IPS-18c (cell line): Measurements from ENCODE around the gene SCYGR3.
"Not testable (repeated sequence)": the region's sequence is repeated elsewhere in the genome, so short reads cannot be mapped to it uniquely, and the experiment has no call there.

Experiments used
- H3K4me3 ChIP-seq: 2 replicates; pipeline ENCODE4 v1.7.0; 2013; ENCODE audit warnings: low read depth, mild to moderate bottlenecking, low read length, moderate library complexity; ENCODE audit not compliant: insufficient read depth
- H3K9me3 ChIP-seq: one replicate; pipeline ENCODE4 v1.6.1; 2013; ENCODE audit warnings: mild to moderate bottlenecking, low read length, moderate library complexity; ENCODE audit not compliant: control insufficient read depth, insufficient read depth

SCYGR3 gene

GRCh38 chr2:227617316-227618230, 2.9 kb upstream of the SCYGR3 start, which contains the start of gene SCYGR4:
Gene SCYGR4 (plus strand): TSS chr2:227617498. CDS start chr2:227617498, 0 bp downstream.
- Histone ChIP-seq H3K4me3 (no peak within 1 kb of the TSS), H3K9me3 (peaks cover 4% of the 10 kb centered on the region)

GRCh38 chr2:227616631-227617030, 2.0 kb upstream of the SCYGR3 start:
- no peak overlapping the region for H3K4me3 ChIP-seq
- H3K9me3 ChIP-seq: no peaks in the 10 kb centered on the region

- no peak overlapping the region for H3K4me3 ChIP-seq
- H3K9me3 ChIP-seq: no peaks in the 10 kb centered on the region
Measured at GRCh38 chr2:227615906-227616305, 1.3 kb upstream of the SCYGR3 start.

- Histone ChIP-seq H3K4me3 (no peak overlapping the region), H3K9me3 (no peaks in the 10 kb centered on the region)
Measured at GRCh38 chr2:227615181-227615580, 541 bp upstream of the SCYGR3 start.

- no peaks in the 10 kb centered on the region for H3K9me3 ChIP-seq
- no peak overlapping the region for H3K4me3 ChIP-seq
Measured at GRCh38 chr2:227614246-227614645, 394 bp downstream of the SCYGR3 start.

GRCh38 chr2:227613272-227613660, 1.4 kb downstream of the SCYGR3 start:
- no peaks in the 10 kb centered on the region for H3K9me3 ChIP-seq
- H3K4me3 ChIP-seq: no peak overlapping the region

GRCh38 chr2:227612546-227613271, 1.9 kb downstream of the SCYGR3 start:
- Histone ChIP-seq H3K9me3 (no peaks in the 10 kb centered on the region), H3K4me3 (no peak overlapping the region)

- no peaks in the 10 kb centered on the region for H3K9me3 ChIP-seq
- H3K4me3 ChIP-seq: no peak overlapping the region
Measured at GRCh38 chr2:227610123-227610522, 4.5 kb downstream of the SCYGR3 start.

GRCh38 chr2:227608561-227609338, 5.9 kb downstream of the SCYGR3 start:
- no peak overlapping the region for H3K4me3 ChIP-seq
- H3K9me3 ChIP-seq: no peaks in the 10 kb centered on the region

GRCh38 chr2:227607941-227608340, 6.7 kb downstream of the SCYGR3 start:
- H3K4me3 ChIP-seq: no peak overlapping the region
- no peaks in the 10 kb centered on the region for H3K9me3 ChIP-seq

- H3K9me3 ChIP-seq: no peaks in the 10 kb centered on the region
- H3K4me3 ChIP-seq: no peak overlapping the region
Measured at GRCh38 chr2:227606476-227606875, 8.2 kb downstream of the SCYGR3 start.

- H3K4me3 ChIP-seq: no peak overlapping the region
- no peaks in the 10 kb centered on the region for H3K9me3 ChIP-seq
Measured at GRCh38 chr2:227602358-227602757, 12.3 kb downstream of the SCYGR3 start.

- H3K4me3 ChIP-seq, H3K9me3 ChIP-seq: not testable (repeated sequence)
Measured at GRCh38 chr2:227598835-227599503, 15.7 kb downstream of the SCYGR3 start, which contains the start of gene SCYGR2. Gene SCYGR2 (plus strand): TSS chr2:227598893. CDS start chr2:227598893, 0 bp downstream.

GRCh38 chr2:227597998-227598397, 16.6 kb downstream of the SCYGR3 start:
- no peaks in the 10 kb centered on the region for H3K9me3 ChIP-seq
- no peak overlapping the region for H3K4me3 ChIP-seq

- Histone ChIP-seq H3K9me3 (no peaks in the 10 kb centered on the region), H3K4me3 (no peak overlapping the region)
Measured at GRCh38 chr2:227597036-227597435, 17.6 kb downstream of the SCYGR3 start.

GRCh38 chr2:227595797-227596196, 18.8 kb downstream of the SCYGR3 start:
- Histone ChIP-seq H3K9me3 (no peaks in the 10 kb centered on the region), H3K4me3 (no peak overlapping the region)
